IgD-negative memory B cell (primary cell): ENCODE results near the gene PERP. TPM values are rescaled to one million over a fixed set of nuclear protein-coding genes. Genes with fewer than 3 reads are reported as not detected.
"Not testable (repeated sequence)": the region's sequence is repeated elsewhere in the genome, so short reads cannot be mapped to it uniquely, and the experiment has no call there.

Experiments used
- H3K27ac Mint-ChIP-seq, 3 donors: one replicate each; pipeline ENCODE4 v1.8.0; 2020 to 2022; ENCODE audit warnings: mild to moderate bottlenecking in 3 of 3, mixed read lengths in 3 of 3, moderate library complexity in 1 of 3
- H3K27me3 Mint-ChIP-seq: one replicate; pipeline ENCODE4 v1.8.0; 2021; ENCODE audit warnings: mixed read lengths
- H3K36me3 Mint-ChIP-seq: one replicate; pipeline ENCODE4 v1.8.0; 2020; ENCODE audit warnings: mild to moderate bottlenecking, mixed read lengths
- H3K4me1 Mint-ChIP-seq, 3 donors: one replicate each; pipeline ENCODE4 v1.8.0; 2020 to 2022; ENCODE audit warnings: mixed read lengths in 3 of 3, mild to moderate bottlenecking in 1 of 3
- H3K4me3 Mint-ChIP-seq, 4 donors: one replicate each; pipeline ENCODE4 v1.8.0; 2020 to 2022; ENCODE audit warnings: mild to moderate bottlenecking in 4 of 4, mixed read lengths in 4 of 4, moderate library complexity in 3 of 4
- H3K9me3 Mint-ChIP-seq, 3 donors: one replicate each; pipeline ENCODE4 v1.8.0; 2020 to 2021; ENCODE audit warnings: mixed read lengths in 3 of 3, mild to moderate bottlenecking in 1 of 3
- polyA plus RNA-seq: library from polyadenylated mRNA; unstranded; fragments of 300-500 nt; fragmentation: Illumina TruSeq; gene quantifications from one replicate; pipeline ENCODE4 v1.2.3, GENCODE V29; 2021

The PERP gene
- 2.1 TPM for polyA plus RNA-seq

DNA sequence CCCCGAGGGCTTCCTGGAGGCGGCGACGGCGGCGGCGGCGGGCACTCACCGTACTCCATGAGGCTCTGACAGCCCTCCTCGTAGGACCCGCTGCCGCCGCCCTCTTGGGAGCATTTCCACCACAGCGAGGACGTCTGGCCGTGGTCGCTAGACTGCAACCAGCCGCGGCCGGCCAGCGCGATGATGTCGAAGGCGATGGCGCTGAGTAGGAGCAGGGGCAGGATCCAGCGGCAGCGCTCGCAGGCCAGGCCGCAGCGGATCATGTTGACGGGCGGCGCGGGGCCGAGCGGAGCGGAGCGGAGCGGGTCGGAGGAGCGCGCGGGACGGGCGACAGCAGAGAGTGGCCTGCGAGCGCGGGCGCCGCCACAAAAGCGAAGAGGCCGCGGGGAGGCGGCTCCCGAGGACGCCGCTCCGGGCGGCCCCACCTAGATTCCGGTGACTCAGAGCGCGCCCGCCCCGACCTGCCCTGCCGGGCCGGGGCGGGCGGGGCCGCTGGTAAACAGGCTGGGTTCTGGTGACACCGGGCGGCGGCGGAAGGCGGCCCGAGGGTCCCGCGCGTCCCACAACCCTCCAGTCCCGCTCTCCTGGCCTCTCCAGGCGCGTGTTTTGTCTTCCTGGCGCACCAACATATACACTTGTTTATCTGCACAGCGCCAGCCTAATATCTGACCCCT, at the start of gene PERP:
Gene PERP (minus strand): TSS at position 342 of the 674 bp plus-strand sequence. CDS start 79 bp downstream, at position 263.
- peak within 1 kb of the TSS; percentile 88 to 95 (median 92) for H3K4me3 Mint-ChIP-seq

DNA sequence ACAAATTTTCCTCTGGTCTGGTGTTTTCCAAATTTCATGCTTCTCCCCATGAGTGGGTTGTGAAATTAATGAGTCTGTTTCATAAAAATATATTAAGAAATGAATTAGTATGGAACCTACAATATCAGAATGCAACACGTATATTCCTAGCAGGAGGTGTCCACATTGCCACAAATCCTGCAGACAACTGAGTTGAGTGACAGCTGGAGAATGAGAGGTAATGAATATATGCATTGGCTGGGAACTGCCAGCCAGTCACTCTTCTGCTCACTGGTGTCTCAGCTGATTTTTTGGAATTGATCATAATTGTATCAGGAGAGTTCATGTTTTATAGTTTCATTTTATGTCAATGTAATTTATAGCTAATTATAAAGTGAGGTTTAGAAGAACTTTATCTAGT, 48.2 kb upstream of the PERP start:
- Mint-ChIP-seq H3K36me3 (no peaks in the 10 kb centered on the region), H3K27me3 (peaks cover 16% of the 10 kb centered on the region), H3K4me3 (no peak overlapping the region), H3K27ac (no peak overlapping the region), H3K4me1 (no peaks in the 10 kb centered on the region), H3K9me3 (peaks cover 3 to 17% (median 14%) of the 10 kb centered on the region in 3 donors)

More for the DNA sequence above, at the start of gene PERP:
- no peaks in the 10 kb centered on the region for H3K36me3 Mint-ChIP-seq
- H3K9me3 Mint-ChIP-seq = no peaks in the 10 kb centered on the region
- peaks cover 22% of the 10 kb centered on the region for H3K27me3 Mint-ChIP-seq
- peaks cover 7 to 12% (median 8%) of the 10 kb centered on the region in 3 donors for H3K4me1 Mint-ChIP-seq
- peak within 1 kb of the TSS; percentile 11 to 81 (median 67) for H3K27ac Mint-ChIP-seq

DNA sequence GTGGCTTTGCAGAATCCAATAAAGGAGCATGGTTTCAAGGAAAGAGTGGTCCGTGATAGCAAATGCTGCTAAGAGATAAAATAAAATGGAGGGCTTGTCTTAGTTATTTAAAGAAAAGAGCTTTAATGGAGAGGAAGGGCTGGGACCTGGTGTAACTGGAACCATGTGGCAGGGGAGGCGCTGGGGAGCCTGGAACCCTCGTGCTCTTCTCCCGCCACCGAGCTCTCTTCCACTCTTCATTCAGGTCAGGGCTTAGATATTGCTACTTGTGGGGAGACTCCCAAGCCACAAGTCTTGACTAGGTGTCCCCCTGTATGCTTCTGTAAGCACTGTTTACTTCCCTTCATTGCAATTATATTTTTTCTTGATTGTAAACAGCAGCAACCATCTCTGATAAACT, 39.3 kb upstream of the PERP start:
- Mint-ChIP-seq H3K4me1 (peaks cover 0 to 3% (median 2%) of the 10 kb centered on the region in 3 donors), H3K4me3 (no peak overlapping the region), H3K36me3 (no peaks in the 10 kb centered on the region), H3K9me3 (peaks cover 1 to 6% (median 3%) of the 10 kb centered on the region in 3 donors), H3K27me3 (peaks cover 5% of the 10 kb centered on the region), H3K27ac (no peak overlapping the region)

DNA sequence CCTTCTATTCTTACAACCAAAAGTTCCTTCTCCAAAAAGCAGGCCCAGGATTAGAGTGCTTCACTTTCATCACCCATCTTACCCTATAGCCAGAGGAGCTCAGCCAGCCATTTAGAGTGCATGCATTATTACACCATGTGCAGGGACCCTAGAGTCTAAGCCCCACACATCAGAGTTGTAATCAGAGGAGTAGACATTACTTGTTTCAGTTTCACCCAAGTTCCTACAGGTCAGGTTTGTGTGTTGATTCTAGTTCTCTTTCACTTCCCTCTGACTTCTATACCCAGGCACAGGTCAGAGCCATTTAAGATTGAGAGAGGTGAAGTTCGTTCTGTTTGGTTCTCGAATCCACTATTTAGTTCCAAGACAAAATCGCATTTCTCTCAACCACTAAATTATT, 38.2 kb upstream of the PERP start:
- H3K4me3 Mint-ChIP-seq = peak overlapping the region in 1 of 4 donors; percentile 38
- H3K27me3 Mint-ChIP-seq = peaks cover 5% of the 10 kb centered on the region
- no peaks in the 10 kb centered on the region for H3K36me3 Mint-ChIP-seq
- H3K4me1 Mint-ChIP-seq = peaks cover 0 to 3% (median 2%) of the 10 kb centered on the region in 3 donors
- H3K9me3 Mint-ChIP-seq = peaks cover 1 to 6% (median 3%) of the 10 kb centered on the region in 3 donors
- no peak overlapping the region for H3K27ac Mint-ChIP-seq

DNA sequence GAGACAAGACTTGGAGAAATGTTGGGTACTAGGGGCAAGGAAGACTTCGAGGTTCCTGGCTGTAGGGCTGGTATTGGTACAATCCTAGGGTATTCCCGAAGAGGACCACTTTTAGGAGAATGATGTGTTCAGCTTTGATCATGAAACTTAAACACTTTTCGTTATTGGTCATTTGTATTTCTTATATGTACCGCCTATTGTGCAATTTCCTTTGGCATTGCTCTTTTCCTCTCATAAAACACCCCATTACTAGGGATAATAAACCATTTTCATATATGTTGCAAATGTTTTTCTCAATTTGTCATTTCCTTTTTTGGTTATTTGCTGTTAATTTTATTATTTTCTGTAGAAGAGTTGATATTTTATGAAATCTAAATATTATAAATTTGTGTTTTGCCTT, 35.6 kb upstream of the PERP start:
- peaks cover 0 to 3% (median 2%) of the 10 kb centered on the region in 3 donors for H3K4me1 Mint-ChIP-seq
- peaks cover 5% of the 10 kb centered on the region for H3K36me3 Mint-ChIP-seq
- no peak overlapping the region for H3K4me3 Mint-ChIP-seq
- H3K9me3 Mint-ChIP-seq = peaks cover 1 to 6% (median 3%) of the 10 kb centered on the region in 3 donors
- H3K27me3 Mint-ChIP-seq = peaks cover 7% of the 10 kb centered on the region
- no peak overlapping the region for H3K27ac Mint-ChIP-seq

DNA sequence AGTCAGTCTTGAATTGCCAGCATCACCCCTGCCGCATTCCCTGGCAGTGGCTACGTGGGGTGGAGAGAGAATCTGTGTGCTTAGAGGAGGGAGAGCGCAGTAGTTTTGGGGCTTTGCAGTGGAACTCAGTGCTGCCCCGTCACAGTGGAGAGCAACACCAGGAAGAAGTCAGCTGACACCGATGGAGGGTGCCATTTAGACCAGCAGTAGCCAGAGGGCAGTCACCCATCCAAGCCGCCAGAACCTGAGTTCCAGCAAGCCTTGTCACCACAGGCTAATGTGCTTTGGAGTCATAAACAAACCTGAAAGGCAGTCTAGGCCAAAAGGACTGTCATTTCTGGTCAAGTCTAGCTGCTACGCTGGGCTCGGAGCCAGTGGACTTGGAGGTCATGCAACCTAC, 22.0 kb upstream of the PERP start:
- no peak overlapping the region for H3K4me3 Mint-ChIP-seq
- no peaks in the 10 kb centered on the region for H3K4me1 Mint-ChIP-seq
- no peaks in the 10 kb centered on the region for H3K36me3 Mint-ChIP-seq
- H3K27ac Mint-ChIP-seq = no peak overlapping the region
- H3K27me3 Mint-ChIP-seq = peaks cover 9% of the 10 kb centered on the region
- peaks cover 0 to 2% (median 1%) of the 10 kb centered on the region in 3 donors for H3K9me3 Mint-ChIP-seq

DNA sequence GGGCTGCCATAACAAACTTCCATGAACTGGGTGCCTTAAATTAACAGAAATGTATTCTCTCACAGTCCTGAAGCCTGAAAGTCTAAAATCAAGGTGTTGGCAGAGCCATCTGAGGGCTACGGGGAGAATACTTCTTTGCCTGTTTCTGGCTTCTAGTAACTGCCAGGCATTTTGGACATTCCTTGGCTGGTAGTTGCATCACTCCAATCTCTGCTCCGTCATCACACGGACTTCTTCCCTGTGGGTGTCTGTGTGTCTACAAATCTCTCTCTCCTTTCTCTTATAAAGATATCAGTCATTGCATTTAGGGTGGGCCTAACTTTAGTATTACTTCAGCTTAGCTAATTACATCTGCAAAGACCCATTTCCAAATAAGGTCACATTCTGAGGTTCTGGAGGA, 20.9 kb upstream of the PERP start:
- Mint-ChIP-seq H3K27ac (no peak overlapping the region), H3K36me3 (no peaks in the 10 kb centered on the region)

DNA sequence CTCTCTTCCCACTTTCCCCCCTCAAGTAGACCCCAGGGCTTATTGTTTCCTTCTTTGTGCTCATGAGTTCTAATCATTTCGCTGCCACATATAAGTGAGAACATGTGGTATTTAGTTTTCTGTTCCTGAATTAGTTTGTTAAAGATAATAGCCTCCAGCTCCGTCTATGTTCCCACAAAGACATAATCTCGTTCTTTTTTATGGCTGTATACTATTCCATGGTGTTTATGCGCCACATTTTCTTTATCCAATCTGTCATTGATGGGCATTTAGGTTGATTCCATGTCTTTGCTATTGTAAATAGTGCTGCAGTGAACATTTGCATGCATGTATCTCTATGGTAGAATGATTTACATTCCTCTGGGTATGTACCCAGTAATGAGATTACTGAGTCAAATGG, 16.9 kb upstream of the PERP start:
- Mint-ChIP-seq H3K36me3 (no peaks in the 10 kb centered on the region), H3K4me1 (no peaks in the 10 kb centered on the region), H3K9me3 (peaks cover 0 to 4% (median 3%) of the 10 kb centered on the region in 3 donors), H3K27ac (no peak overlapping the region), H3K27me3 (peaks cover 2% of the 10 kb centered on the region), H3K4me3 (no peak overlapping the region)

More for the DNA sequence above, 20.9 kb upstream of the PERP start:
- Mint-ChIP-seq H3K9me3 (peaks cover 2 to 4% (median 3%) of the 10 kb centered on the region in 3 donors), H3K4me3 (no peak overlapping the region), H3K4me1 (no peaks in the 10 kb centered on the region), H3K27me3 (peaks cover 4% of the 10 kb centered on the region)

DNA sequence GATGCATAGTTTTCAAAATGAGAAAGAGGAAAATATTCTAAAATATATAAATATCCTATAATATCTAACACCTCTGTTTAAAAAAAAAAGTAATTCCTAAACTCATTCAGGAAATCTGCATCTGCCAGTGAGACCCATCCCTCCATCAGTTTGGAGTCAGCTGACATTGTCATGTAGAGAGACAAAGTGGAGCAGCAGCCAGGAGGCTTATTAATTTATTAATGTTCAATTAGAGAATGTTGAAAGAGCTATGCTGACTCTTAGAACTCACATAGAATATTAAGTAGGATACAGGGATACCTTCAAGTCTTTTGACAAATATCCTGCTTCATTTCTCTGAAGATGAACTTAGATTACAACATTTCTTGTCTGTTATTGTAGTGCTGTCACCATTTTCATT, 12.8 kb upstream of the PERP start:
- Mint-ChIP-seq H3K27me3 (peaks cover 11% of the 10 kb centered on the region), H3K9me3 (peaks cover 0 to 4% (median 3%) of the 10 kb centered on the region in 3 donors)

DNA sequence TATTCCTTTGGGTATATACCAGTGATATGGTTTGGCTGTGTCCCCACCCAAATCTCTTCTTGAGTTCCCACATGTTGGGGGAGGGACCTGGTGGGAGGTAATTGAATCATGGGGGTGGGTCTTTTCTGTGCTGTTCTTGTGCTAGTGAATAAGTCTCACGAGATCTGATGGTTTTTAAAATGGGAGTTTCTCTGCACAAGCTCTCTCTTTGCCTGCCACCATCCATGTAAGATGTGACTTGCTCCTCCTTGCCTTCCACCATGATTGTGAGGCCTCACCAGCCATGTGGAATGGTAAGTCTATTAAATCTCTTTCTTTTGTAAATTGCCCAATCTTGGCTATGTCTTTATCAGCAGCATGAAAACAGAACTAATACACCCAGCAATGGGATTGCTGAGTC, 12.0 kb upstream of the PERP start:
- H3K36me3 Mint-ChIP-seq, H3K27ac Mint-ChIP-seq, H3K9me3 Mint-ChIP-seq, H3K4me3 Mint-ChIP-seq, H3K4me1 Mint-ChIP-seq: not testable (repeated sequence)
- peaks cover 11% of the 10 kb centered on the region for H3K27me3 Mint-ChIP-seq

More for the DNA sequence above, 12.8 kb upstream of the PERP start:
- peaks cover 0 to 3% (median 0%) of the 10 kb centered on the region in 3 donors for H3K4me1 Mint-ChIP-seq
- H3K27ac Mint-ChIP-seq = no peak overlapping the region
- no peak overlapping the region for H3K4me3 Mint-ChIP-seq
- no peaks in the 10 kb centered on the region for H3K36me3 Mint-ChIP-seq

DNA sequence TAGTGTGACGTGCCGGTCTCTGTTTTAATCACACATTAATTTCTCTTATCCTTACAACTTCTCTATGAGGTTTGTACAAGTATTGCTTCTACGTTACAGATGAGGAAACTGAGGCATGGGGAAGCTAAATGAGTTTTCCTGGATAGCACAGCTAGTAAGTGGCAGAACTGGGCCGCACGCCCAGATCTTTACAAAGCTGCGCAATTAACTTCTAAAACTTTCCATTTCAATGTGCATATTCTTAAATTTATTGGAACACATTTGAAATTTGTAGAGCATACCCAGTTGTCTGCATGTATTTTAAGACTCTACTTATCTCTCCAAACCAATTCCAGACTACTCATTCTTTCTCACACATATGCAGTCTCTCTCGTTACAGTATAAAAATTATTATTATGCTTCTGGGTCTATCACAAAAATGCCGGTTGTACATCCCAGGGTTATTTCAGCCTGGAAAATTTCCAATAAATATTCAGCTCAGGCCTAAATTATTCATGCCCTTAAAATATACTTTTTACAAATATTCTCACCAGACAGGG, 10.2 kb upstream of the PERP start:
- H3K4me1 Mint-ChIP-seq = peaks cover 0 to 3% (median 0%) of the 10 kb centered on the region in 3 donors
- H3K9me3 Mint-ChIP-seq = no peaks in the 10 kb centered on the region
- H3K36me3 Mint-ChIP-seq = no peaks in the 10 kb centered on the region
- H3K4me3 Mint-ChIP-seq = no peak overlapping the region
- no peak overlapping the region for H3K27ac Mint-ChIP-seq
- H3K27me3 Mint-ChIP-seq = peaks cover 11% of the 10 kb centered on the region

DNA sequence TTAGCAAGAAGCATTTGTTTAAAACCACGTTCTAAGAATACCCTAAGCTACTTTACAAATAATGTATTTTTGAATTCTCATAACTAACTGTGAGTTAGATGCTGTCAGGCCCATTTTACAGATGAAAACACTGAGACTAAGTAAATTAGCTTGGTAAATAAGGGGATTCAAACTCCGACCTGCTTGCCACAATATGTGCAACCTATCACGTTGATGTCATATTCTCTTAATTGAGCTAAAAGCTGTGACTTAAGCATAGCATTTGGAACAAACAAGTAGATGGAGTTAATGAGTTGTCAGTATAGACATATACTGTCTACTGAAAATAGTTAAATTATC, 9.4 kb upstream of the PERP start:
- H3K36me3 Mint-ChIP-seq = no peaks in the 10 kb centered on the region
- H3K9me3 Mint-ChIP-seq = no peaks in the 10 kb centered on the region
- no peak overlapping the region for H3K27ac Mint-ChIP-seq
- peaks cover 11% of the 10 kb centered on the region for H3K27me3 Mint-ChIP-seq
- peaks cover 0 to 3% (median 0%) of the 10 kb centered on the region in 3 donors for H3K4me1 Mint-ChIP-seq
- H3K4me3 Mint-ChIP-seq = no peak overlapping the region

DNA sequence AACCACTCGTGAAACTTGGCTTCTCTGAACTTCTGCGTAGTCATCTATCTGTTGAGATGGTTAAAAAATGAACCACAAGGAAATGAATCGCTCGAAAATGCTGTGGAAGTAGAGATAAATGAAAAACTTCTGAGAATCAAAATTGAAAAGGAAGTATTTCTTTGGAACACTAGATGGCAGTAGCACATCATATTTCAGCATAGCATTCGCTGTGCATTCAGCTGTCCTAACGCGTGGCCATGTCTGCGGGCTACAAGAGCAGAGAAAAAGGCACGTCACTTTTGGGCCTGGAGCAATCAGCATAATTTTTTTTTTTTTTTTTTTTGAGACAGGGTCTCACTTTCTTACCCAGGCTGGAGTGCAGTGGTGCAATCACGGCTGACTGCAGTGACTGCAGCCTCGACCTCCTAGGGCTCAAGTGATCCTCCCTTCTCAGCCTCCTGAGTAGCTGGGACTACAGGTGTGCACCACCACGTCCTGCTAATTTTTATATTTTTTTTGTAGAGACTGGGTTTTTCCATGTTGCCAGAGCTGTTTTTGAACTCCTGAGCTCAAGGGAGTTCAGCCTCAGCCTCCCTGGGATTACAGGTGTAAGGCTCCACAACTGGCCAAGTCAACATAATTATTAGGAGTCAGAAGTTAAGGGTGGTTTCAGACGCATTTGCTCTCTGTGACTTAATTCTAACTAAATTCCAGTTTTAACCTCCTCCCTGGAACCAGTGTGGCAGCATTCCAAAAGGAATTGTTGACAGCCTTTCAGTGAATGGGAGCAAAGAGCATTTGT, 8.8 kb upstream of the PERP start:
- H3K27me3 Mint-ChIP-seq = peaks cover 10% of the 10 kb centered on the region
- H3K4me3 Mint-ChIP-seq = no peak overlapping the region
- no peaks in the 10 kb centered on the region for H3K9me3 Mint-ChIP-seq
- H3K27ac Mint-ChIP-seq = peak overlapping the region in 1 of 3 donors; percentile 31
- H3K36me3 Mint-ChIP-seq = no peaks in the 10 kb centered on the region
- H3K4me1 Mint-ChIP-seq = peaks cover 0 to 3% (median 0%) of the 10 kb centered on the region in 3 donors

DNA sequence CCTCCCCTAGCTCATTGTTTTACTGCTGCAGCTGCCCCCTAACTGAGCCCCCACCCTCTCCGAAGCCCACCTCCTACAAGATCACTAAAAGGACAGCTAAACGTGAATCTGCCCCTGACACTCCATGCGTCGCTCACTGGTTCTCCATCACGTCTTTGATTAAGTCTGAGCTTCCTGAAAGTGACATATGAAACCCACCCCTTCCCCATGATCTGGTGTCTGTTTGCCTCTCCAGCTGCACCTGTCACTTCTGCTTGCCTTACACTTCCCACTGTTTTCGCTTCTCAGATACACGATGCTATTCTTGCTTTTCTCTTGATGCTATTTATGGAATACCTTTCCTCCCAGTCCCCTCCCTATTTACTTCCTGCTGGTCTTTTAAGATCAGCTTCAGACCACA, 8.0 kb upstream of the PERP start:
- H3K27ac Mint-ChIP-seq = peak overlapping the region in 1 of 3 donors; percentile 31
- no peak overlapping the region for H3K4me3 Mint-ChIP-seq

DNA sequence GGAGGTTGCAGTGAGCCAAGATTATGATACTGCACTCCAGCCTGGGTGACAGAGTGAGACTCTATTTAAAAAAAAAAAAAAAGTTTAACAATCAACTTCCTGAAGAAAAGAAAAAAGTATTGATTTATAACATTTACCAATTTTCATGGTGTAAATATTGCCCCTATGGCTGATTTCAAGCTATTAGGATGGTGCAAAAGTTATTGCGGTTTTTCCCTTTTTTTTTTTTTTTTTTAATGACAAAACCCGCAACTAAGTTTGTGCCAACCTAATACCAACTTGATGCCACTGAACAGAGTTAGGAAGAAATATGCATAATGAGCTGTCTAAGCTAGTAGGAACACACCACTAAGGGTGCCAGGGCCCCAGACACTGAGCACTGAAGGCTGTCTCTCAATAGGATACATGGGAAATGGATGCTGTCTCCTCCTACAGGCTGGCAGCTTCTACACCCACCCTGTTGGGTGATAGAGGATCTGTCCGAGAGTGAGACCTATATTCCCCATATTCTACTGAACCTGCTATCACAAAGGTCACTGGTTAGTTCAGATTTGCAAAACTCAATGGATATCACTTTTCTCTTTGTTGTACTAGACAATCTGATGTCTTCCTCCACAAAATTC, 6.5 kb upstream of the PERP start:
- H3K9me3 Mint-ChIP-seq = no peaks in the 10 kb centered on the region

More for the DNA sequence above, 8.0 kb upstream of the PERP start:
- H3K36me3 Mint-ChIP-seq = no peaks in the 10 kb centered on the region
- H3K9me3 Mint-ChIP-seq = no peaks in the 10 kb centered on the region
- peaks cover 0 to 3% (median 0%) of the 10 kb centered on the region in 3 donors for H3K4me1 Mint-ChIP-seq
- peaks cover 12% of the 10 kb centered on the region for H3K27me3 Mint-ChIP-seq

More for the DNA sequence above, 6.5 kb upstream of the PERP start:
- H3K4me1 Mint-ChIP-seq = peaks cover 0 to 6% (median 0%) of the 10 kb centered on the region in 3 donors
- H3K4me3 Mint-ChIP-seq = no peak overlapping the region
- no peak overlapping the region for H3K27ac Mint-ChIP-seq
- H3K36me3 Mint-ChIP-seq = no peaks in the 10 kb centered on the region
- H3K27me3 Mint-ChIP-seq = peaks cover 11% of the 10 kb centered on the region
